Esophagus muscularis mucosa (tissue), 4 donors: ENCODE measurements around the gene PCNT. TPM values are rescaled to one million over a fixed set of nuclear protein-coding genes. Genes with fewer than 3 reads are reported as not detected.

Source experiments
- DNase-seq: peaks from one replicate; pipeline ENCODE4 v3.0.0-alpha.2; 2017; ENCODE audit errors: extremely low spot score
- H3K27ac ChIP-seq, 4 donors: fragments of 200-600 bp; sonication (generic); replicated peaks in 1 of 4; 1 replicate in 3 of 4; 2 replicates in 1 of 4; pipeline ENCODE4 v1.5.1; 2016 to 2019; ENCODE audit warnings: mild to moderate bottlenecking in 1 of 4
- H3K27me3 ChIP-seq, 4 donors: fragments of 200-600 bp; sonication (generic); one replicate each; pipeline versions ENCODE4 v1.5.1 to v1.6.0; 2016 to 2019
- H3K36me3 ChIP-seq, 4 donors: fragments of 200-600 bp; sonication (generic); one replicate each; pipeline ENCODE4 v1.5.1; 2016 to 2019
- H3K4me1 ChIP-seq, 4 donors: fragments of 200-600 bp; sonication (generic); one replicate each; pipeline ENCODE4 v1.5.1; 2016 to 2019
- H3K4me3 ChIP-seq, 4 donors: fragments of 200-600 bp; sonication (generic); 1 replicate in 2 of 4; 2 replicates in 2 of 4; pipeline ENCODE4 v1.5.1; 2016 to 2019; ENCODE audit warnings: mild to moderate bottlenecking in 4 of 4, moderate library complexity in 1 of 4
- H3K9me3 ChIP-seq, 4 donors: fragments of 200-600 bp; sonication (generic); 1 replicate in 3 of 4; 2 replicates in 1 of 4; pipeline ENCODE4 v1.5.1; 2016 to 2019
- CTCF ChIP-seq, 3 experiments: fragments of 200-600 bp in 2 of 3; fragments of 450-650 bp in 1 of 3; sonication (generic) in 2 of 3; IDR thresholded peaks; one replicate each; pipeline ENCODE4 v1.5.1; 2017 to 2019; ENCODE audit warnings: antibody characterized with exemption in 3 of 3, mild to moderate bottlenecking in 2 of 3, moderate library complexity in 1 of 3
- EP300 ChIP-seq: sonication (generic); formaldehyde crosslinking; IDR thresholded peaks from one replicate; pipeline ENCODE4 v1.6.1; 2017; ENCODE audit warnings: antibody characterized with exemption
- POLR2A ChIP-seq: fragments of 450-650 bp; IDR thresholded peaks from one replicate; pipeline ENCODE4 v1.6.1; 2017; ENCODE audit warnings: antibody characterized with exemption, moderate library complexity, mild to moderate bottlenecking, low read depth
- POLR2AphosphoS5 ChIP-seq, 2 donors: sonication (generic); formaldehyde crosslinking; IDR thresholded peaks; one replicate each; pipeline ENCODE4 v1.6.1; 2017; ENCODE audit warnings: antibody characterized with exemption in 2 of 2
- WGBS: methylation state at CpG from one replicate; pipeline ENCODE4 v1.1.5; 2018; 5-methylcytosine and 5-hydroxymethylcytosine counted together
- intact Hi-C: fragments of 100-400 bp; cut with DNase I; formaldehyde crosslinking; loops from one replicate; pipeline ENCODE4 v1.15.1; 2023
- total RNA-seq, 4 donors: library from RNA; depleted of rRNA; stranded (reverse); fragments of >200 nt; gene quantifications; one replicate each; pipeline versions ENCODE4 v1.1.0 to v1.2.1, GENCODE V29; 2016

The PCNT gene
- total RNA-seq, 4 donors from 2014 or later, result 21.2 to 35.1 (median 24.7) TPM

DNA sequence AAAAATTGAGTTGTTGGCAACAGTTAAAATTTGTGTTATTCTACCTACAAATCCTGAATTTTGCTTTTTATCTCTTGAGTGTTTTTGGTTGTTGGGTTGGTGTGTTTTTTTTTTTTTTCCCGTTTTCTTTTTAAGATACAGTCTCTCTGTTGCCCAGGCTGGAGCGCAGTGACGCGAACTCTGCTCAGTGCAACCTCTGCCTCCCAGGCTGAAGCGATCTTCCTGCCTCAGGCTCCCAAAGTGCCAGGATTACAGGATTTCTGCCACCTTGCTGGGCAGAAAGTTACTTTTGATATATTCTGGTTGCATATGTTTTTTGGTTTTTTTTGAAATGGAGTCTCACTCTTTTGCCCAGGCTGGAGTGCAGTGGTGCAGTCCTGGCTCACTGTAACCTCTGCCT lies 4.2 kb downstream of the PCNT start:
- no peak overlapping the region for H3K4me3 ChIP-seq
- H3K27me3 ChIP-seq, result no peaks in the 10 kb centered on the region
- WGBS, result 83% methylated on average over 5 of the region's 5 CpGs
- no peak for DNase-seq
- peaks cover 0 to 40% (median 33%) of the 10 kb centered on the region in 4 donors for H3K36me3 ChIP-seq
- intact Hi-C loops, result loop anchor here (5.0 to 10.0 kb wide), 3 partner anchors 127 to 353 kb away; partner anchors contain the start of gene DIP2A
- H3K4me1 ChIP-seq, result peaks cover 8 to 17% (median 14%) of the 10 kb centered on the region in 4 donors
- no peaks in the 10 kb centered on the region for H3K9me3 ChIP-seq
- H3K27ac ChIP-seq, result no peak overlapping the region
- TF ChIP-seq CTCF (IDR thresholded peaks at IDR 0.05) (no peak), POLR2AphosphoS5 (IDR thresholded peaks at IDR 0.05) (no peak), EP300 (no peak), POLR2A (no peak)

DNA sequence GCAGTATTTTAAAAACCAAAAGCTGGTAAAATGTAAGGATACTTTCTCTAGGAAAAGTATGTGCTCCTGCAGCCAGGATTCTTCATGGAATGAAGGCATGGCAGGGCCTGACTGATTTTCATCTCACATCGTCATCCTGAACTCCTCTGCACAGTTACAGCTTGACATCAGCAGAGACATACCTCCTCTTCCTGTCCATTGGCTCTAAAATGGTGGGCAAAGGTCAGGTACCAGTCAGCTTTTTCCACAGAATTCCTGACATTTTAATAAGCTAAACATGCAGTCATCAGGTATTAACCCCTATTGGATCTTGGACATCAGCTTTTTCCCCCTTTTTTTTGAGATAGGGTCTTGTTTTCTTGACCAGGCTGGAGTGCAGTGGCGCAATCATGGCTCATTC lies 5.8 kb downstream of the PCNT start:
- Histone ChIP-seq H3K27ac (no peak overlapping the region), H3K36me3 (peaks cover 1 to 53% (median 39%) of the 10 kb centered on the region in 4 donors), H3K9me3 (no peaks in the 10 kb centered on the region), H3K27me3 (no peaks in the 10 kb centered on the region), H3K4me1 (peaks cover 6 to 15% (median 12%) of the 10 kb centered on the region in 4 donors), H3K4me3 (no peak overlapping the region)
- no peak for TF ChIP-seq POLR2A
- TF ChIP-seq POLR2AphosphoS5 (IDR thresholded peaks at IDR 0.05), result no peak
- no peak for TF ChIP-seq CTCF (IDR thresholded peaks at IDR 0.05)
- no peak for TF ChIP-seq EP300
- intact Hi-C loops, result loop anchor here (5.0 to 10.0 kb wide), 3 partner anchors 125 to 355 kb away; partner anchors contain the start of gene DIP2A
- no peak for DNase-seq
- 83% methylated on average over 2 of the region's 2 CpGs for WGBS

DNA sequence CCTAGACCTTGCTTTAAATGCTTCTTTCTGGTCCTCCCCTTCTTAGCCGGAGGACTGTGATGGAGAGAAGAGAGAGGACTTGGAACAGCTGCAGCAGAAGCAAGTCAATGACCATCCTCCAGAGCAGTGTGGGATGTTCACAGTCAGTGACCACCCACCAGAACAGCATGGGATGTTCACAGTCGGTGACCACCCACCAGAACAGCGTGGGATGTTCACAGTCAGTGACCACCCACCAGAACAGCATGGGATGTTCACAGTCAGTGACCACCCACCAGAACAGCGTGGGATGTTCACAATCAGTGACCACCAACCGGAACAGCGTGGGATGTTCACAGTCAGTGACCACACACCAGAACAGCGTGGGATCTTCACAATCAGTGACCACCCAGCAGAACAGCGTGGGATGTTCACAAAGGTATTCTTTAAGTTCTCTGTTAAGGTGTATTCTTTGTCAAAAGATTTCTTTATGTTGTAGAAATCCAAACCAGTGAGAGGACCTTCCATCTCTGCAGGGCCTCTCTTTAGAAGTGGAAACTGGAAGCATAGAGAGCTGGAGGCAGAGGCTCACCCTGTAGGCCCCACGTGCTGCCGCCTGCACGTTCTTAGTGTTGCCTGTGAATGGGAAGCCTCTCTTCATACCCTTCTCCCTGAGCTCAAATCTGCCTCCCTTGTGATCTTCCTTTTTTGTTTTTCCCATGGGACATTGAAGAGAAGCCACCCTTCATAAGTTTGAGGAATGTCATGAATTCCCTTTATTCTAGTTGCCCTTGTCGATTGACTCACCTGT lies 10.6 kb downstream of the PCNT start:
- intact Hi-C loops, result no loop called here
- Histone ChIP-seq H3K4me3 (no peak overlapping the region), H3K4me1 (no peaks in the 10 kb centered on the region), H3K9me3 (no peaks in the 10 kb centered on the region), H3K27me3 (no peaks in the 10 kb centered on the region), H3K27ac (no peak overlapping the region), H3K36me3 (peaks cover 18 to 75% (median 61%) of the 10 kb centered on the region in 4 donors)
- DNase-seq, result no peak
- WGBS, result 90% methylated on average over 10 of the region's 12 CpGs
- TF ChIP-seq CTCF (IDR thresholded peaks at IDR 0.05) (no peak), POLR2A (no peak), EP300 (no peak), POLR2AphosphoS5 (IDR thresholded peaks at IDR 0.05) (no peak)

DNA sequence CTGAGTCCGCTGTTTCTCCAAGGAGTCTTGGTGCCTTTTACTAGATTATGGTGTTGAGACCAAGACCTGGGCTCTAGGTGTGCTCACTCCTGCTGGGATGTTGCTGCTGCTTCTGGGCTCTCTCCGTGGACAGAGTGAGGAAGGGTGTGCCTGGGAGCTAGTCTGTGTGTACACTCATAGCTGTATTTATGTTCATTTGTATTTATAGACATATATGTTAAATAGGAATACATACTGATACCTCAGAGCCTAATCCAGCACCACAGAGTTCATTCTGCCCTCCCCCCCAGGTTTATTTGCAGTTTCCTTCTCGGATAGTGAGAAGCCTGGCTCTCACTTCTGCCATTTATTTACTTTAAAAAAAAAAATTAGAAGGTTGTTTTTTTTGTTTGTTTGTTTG lies 12.6 kb downstream of the PCNT start:
- Histone ChIP-seq H3K4me1 (no peaks in the 10 kb centered on the region), H3K9me3 (no peaks in the 10 kb centered on the region), H3K36me3 (peaks cover 22 to 76% (median 56%) of the 10 kb centered on the region in 4 donors), H3K27ac (no peak overlapping the region), H3K4me3 (no peak overlapping the region), H3K27me3 (no peaks in the 10 kb centered on the region)
- intact Hi-C loops, result no loop called here
- no peak for DNase-seq
- 94% methylated on average over 3 of the region's 3 CpGs for WGBS
- no peak for TF ChIP-seq POLR2AphosphoS5 (IDR thresholded peaks at IDR 0.05)
- no peak for TF ChIP-seq EP300
- no peak for TF ChIP-seq CTCF (IDR thresholded peaks at IDR 0.05)
- no peak for TF ChIP-seq POLR2A
